ENCODE results near the gene PSMD2.

PSMD2 gene

GRCh38 chr3:184314700-184315542 lies 15.9 kb downstream of the PSMD2 start:
- TF ChIP-seq JUND (IDR thresholded peaks at IDR 0.05; ENCODE audit: low read depth) = no peak
- in situ Hi-C loops (cut with HindIII; ENCODE audit: low pct_unique_long_range_greater_than_20kb, low sequenced_read_pairs) = no loop called here
- DNase-seq (ENCODE audit: low read depth in 1 of 2, low spot score in 1 of 2) = peak; percentile 69 to 90

- DNase-seq (ENCODE audit: low read depth in 1 of 2, low spot score in 1 of 2) = peak in 1 of 2 experiments; percentile 4
- in situ Hi-C loops (cut with HindIII; ENCODE audit: low pct_unique_long_range_greater_than_20kb, low sequenced_read_pairs) = no loop called here
- TF ChIP-seq JUND (IDR thresholded peaks at IDR 0.05; ENCODE audit: low read depth) = no peak
Observed at GRCh38 chr3:184315543-184315867, 16.5 kb downstream of the PSMD2 start.

- peak; percentile 44 for DNase-seq (ENCODE audit: low read depth in 1 of 2, low spot score in 1 of 2)
- in situ Hi-C loops (cut with HindIII; ENCODE audit: low pct_unique_long_range_greater_than_20kb, low sequenced_read_pairs) = no loop called here
- no peak for TF ChIP-seq JUND (IDR thresholded peaks at IDR 0.05; ENCODE audit: low read depth)
Observed at GRCh38 chr3:184315871-184316661, 17.0 kb downstream of the PSMD2 start.

- in situ Hi-C loops (cut with HindIII; ENCODE audit: low pct_unique_long_range_greater_than_20kb, low sequenced_read_pairs) = no loop called here
- no peak for TF ChIP-seq JUND (IDR thresholded peaks at IDR 0.05; ENCODE audit: low read depth)
- DNase-seq (ENCODE audit: low read depth in 1 of 2, low spot score in 1 of 2) = peak in 1 of 2 experiments; percentile 11
Observed at GRCh38 chr3:184316792-184317191, 17.8 kb downstream of the PSMD2 start.

- DNase-seq (ENCODE audit: low read depth in 1 of 2, low spot score in 1 of 2) = peak in 1 of 2 experiments; percentile 4
- TF ChIP-seq JUND (IDR thresholded peaks at IDR 0.05; ENCODE audit: low read depth) = no peak
- in situ Hi-C loops (cut with HindIII; ENCODE audit: low pct_unique_long_range_greater_than_20kb, low sequenced_read_pairs) = no loop called here
Observed at GRCh38 chr3:184317201-184317600, 18.2 kb downstream of the PSMD2 start.

- TF ChIP-seq JUND (IDR thresholded peaks at IDR 0.05; ENCODE audit: low read depth) = 0 out of 2 replicates have a peak, but pooled peaks have one; percentile 57
- DNase-seq (ENCODE audit: low read depth in 1 of 2, low spot score in 1 of 2) = peak; percentile 97 to 100
- in situ Hi-C loops (cut with HindIII; ENCODE audit: low pct_unique_long_range_greater_than_20kb, low sequenced_read_pairs) = no loop called here
Observed at GRCh38 chr3:184320104-184320445, 21.0 kb downstream of the PSMD2 start.

- TF ChIP-seq JUND (IDR thresholded peaks at IDR 0.05; ENCODE audit: low read depth) = no peak
- no peak for DNase-seq (ENCODE audit: low read depth in 1 of 2, low spot score in 1 of 2)
- in situ Hi-C loops (cut with HindIII; ENCODE audit: low pct_unique_long_range_greater_than_20kb, low sequenced_read_pairs) = no loop called here
Observed at GRCh38 chr3:184321666-184322065, 22.6 kb downstream of the PSMD2 start.

GRCh38 chr3:184322731-184323487 lies 23.9 kb downstream of the PSMD2 start:
- in situ Hi-C loops (cut with HindIII; ENCODE audit: low pct_unique_long_range_greater_than_20kb, low sequenced_read_pairs) = no loop called here
- no peak for TF ChIP-seq JUND (IDR thresholded peaks at IDR 0.05; ENCODE audit: low read depth)
- peak in 1 of 2 experiments; percentile 8 for DNase-seq (ENCODE audit: low read depth in 1 of 2, low spot score in 1 of 2)

GRCh38 chr3:184323696-184324095 lies 24.7 kb downstream of the PSMD2 start:
- peak in 1 of 2 experiments; percentile 4 for DNase-seq (ENCODE audit: low read depth in 1 of 2, low spot score in 1 of 2)
- in situ Hi-C loops (cut with HindIII; ENCODE audit: low pct_unique_long_range_greater_than_20kb, low sequenced_read_pairs) = no loop called here
- TF ChIP-seq JUND (IDR thresholded peaks at IDR 0.05; ENCODE audit: low read depth) = no peak

GRCh38 chr3:184325269-184325668 lies 26.2 kb downstream of the PSMD2 start:
- peak in 1 of 2 experiments; percentile 0 for DNase-seq (ENCODE audit: low read depth in 1 of 2, low spot score in 1 of 2)
- no peak for TF ChIP-seq JUND (IDR thresholded peaks at IDR 0.05; ENCODE audit: low read depth)
- in situ Hi-C loops (cut with HindIII; ENCODE audit: low pct_unique_long_range_greater_than_20kb, low sequenced_read_pairs) = no loop called here

GRCh38 chr3:184325715-184326369 lies 26.8 kb downstream of the PSMD2 start:
- in situ Hi-C loops (cut with HindIII; ENCODE audit: low pct_unique_long_range_greater_than_20kb, low sequenced_read_pairs) = no loop called here
- no peak for TF ChIP-seq JUND (IDR thresholded peaks at IDR 0.05; ENCODE audit: low read depth)
- peak in 1 of 2 experiments; percentile 1 for DNase-seq (ENCODE audit: low read depth in 1 of 2, low spot score in 1 of 2)

GRCh38 chr3:184327171-184327570 lies 28.1 kb downstream of the PSMD2 start:
- in situ Hi-C loops (cut with HindIII; ENCODE audit: low pct_unique_long_range_greater_than_20kb, low sequenced_read_pairs) = no loop called here
- no peak for TF ChIP-seq JUND (IDR thresholded peaks at IDR 0.05; ENCODE audit: low read depth)
- DNase-seq (ENCODE audit: low read depth in 1 of 2, low spot score in 1 of 2) = peak in 1 of 2 experiments; percentile 0

Measured in T47D (cell line).